DND-41 (cell line): Measurements from ENCODE around the gene UNC119.

Experiments
- EZH2 ChIP-seq: IDR thresholded peaks from 3 replicates; pipeline ENCODE4 v1.6.1; 2012; ENCODE audit warnings: borderline replicate concordance, low read depth, mild to moderate bottlenecking, moderate library complexity, low read length, inconsistent platforms; ENCODE audit not compliant: severe bottlenecking
- TF ChIP-seq, protein P1 (sequence below): IDR thresholded peaks from 2 replicates; pipeline ENCODE4 v1.5.1; 2012; ENCODE audit warnings: borderline replicate concordance, low read length, moderate library complexity, mild to moderate bottlenecking; ENCODE audit not compliant: poor library complexity, severe bottlenecking; ENCODE audit errors: extremely low read depth

DNA sequence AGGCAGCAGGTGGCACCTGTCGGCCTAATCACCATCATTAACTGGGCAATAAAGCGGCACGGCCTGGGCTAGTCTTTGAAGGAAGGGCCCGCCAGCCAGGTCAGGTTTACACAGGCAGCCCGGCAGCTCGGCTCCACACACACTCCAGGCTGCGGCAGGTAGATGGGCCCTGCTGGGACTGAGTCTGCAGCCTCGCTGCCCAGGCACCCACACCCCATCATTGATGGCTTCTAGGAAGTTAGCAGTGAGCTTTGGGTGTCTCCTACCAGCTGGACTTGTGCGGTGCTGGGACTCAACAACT lies 53.1 kb downstream of the UNC119 start:
- TF ChIP-seq, protein P1, sequence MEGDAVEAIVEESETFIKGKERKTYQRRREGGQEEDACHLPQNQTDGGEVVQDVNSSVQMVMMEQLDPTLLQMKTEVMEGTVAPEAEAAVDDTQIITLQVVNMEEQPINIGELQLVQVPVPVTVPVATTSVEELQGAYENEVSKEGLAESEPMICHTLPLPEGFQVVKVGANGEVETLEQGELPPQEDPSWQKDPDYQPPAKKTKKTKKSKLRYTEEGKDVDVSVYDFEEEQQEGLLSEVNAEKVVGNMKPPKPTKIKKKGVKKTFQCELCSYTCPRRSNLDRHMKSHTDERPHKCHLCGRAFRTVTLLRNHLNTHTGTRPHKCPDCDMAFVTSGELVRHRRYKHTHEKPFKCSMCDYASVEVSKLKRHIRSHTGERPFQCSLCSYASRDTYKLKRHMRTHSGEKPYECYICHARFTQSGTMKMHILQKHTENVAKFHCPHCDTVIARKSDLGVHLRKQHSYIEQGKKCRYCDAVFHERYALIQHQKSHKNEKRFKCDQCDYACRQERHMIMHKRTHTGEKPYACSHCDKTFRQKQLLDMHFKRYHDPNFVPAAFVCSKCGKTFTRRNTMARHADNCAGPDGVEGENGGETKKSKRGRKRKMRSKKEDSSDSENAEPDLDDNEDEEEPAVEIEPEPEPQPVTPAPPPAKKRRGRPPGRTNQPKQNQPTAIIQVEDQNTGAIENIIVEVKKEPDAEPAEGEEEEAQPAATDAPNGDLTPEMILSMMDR, result no peak
- TF ChIP-seq EZH2, result no peak
